Left ventricle myocardium inferior (tissue), 1 donor: Measurements from ENCODE around the gene GTPBP2. TPM values are rescaled to one million over a fixed set of nuclear protein-coding genes. Genes with fewer than 3 reads are reported as not detected.

ENCODE experiments used
- DNase-seq: peaks from one replicate; pipeline ENCODE4 v3.0.0-alpha.2; 2020
- H3K27ac ChIP-seq: fragments of 200-600 bp; replicated peaks from 2 replicates; pipeline ENCODE4 v1.8.0; 2021
- H3K27me3 ChIP-seq: fragments of 200-600 bp; 2 replicates; pipeline ENCODE4 v1.8.0; 2021; ENCODE audit warnings: low read depth
- H3K36me3 ChIP-seq: fragments of 200-600 bp; 2 replicates; pipeline ENCODE4 v1.8.0; 2021
- H3K4me1 ChIP-seq: fragments of 200-600 bp; 2 replicates; pipeline ENCODE4 v1.8.0; 2021
- H3K4me3 ChIP-seq: fragments of 200-600 bp; 2 replicates; pipeline ENCODE4 v1.8.0; 2021; ENCODE audit warnings: mild to moderate bottlenecking, moderate library complexity
- H3K9me3 ChIP-seq: fragments of 200-600 bp; replicated peaks from 2 replicates; pipeline ENCODE4 v1.8.0; 2021
- CTCF ChIP-seq: fragments of 200-600 bp; IDR thresholded peaks from 2 replicates; pipeline ENCODE4 v1.8.0; 2021; ENCODE audit warnings: antibody characterized with exemption, mild to moderate bottlenecking, borderline replicate concordance
- intact Hi-C: fragments of 100-400 bp; cut with micrococcal nuclease; formaldehyde crosslinking; loops from one replicate; pipeline ENCODE4 v1.11.0; 2022
- total RNA-seq: library from RNA; stranded (reverse); fragmentation: NEBNext Ultra II Directional; extraction: Animal tissue kit (Norgen Biotek cat#: 25700); gene quantifications from one replicate; pipeline ENCODE4 v1.2.1, GENCODE V29; 2021
- donor health status: DM: no; HTN: yes; CAD: no; lungs with severe emphysema.

The GTPBP2 gene
- total RNA-seq, 1 donor from 2014 or later, result 27.1 TPM

GRCh38 chr6:43588194-43588593 lies 40.9 kb downstream of the GTPBP2 start:
- Histone ChIP-seq H3K4me1 (no peaks in the 10 kb centered on the region), H3K27ac (no peak overlapping the region), H3K4me3 (no peak overlapping the region), H3K27me3 (no peaks in the 10 kb centered on the region), H3K36me3 (peaks cover 81% of the 10 kb centered on the region), H3K9me3 (no peaks in the 10 kb centered on the region)
- intact Hi-C loops, result no loop called here
- TF ChIP-seq CTCF, result no peak
- no peak for DNase-seq

GRCh38 chr6:43584892-43585570 lies 44.0 kb downstream of the GTPBP2 start:
- no peak for TF ChIP-seq CTCF
- DNase-seq, result no peak
- H3K27me3 ChIP-seq, result no peaks in the 10 kb centered on the region
- peaks cover 72% of the 10 kb centered on the region for H3K36me3 ChIP-seq
- H3K4me3 ChIP-seq, result no peak overlapping the region
- no peaks in the 10 kb centered on the region for H3K4me1 ChIP-seq
- no peaks in the 10 kb centered on the region for H3K9me3 ChIP-seq
- intact Hi-C loops, result no loop called here
- H3K27ac ChIP-seq, result no peak overlapping the region

- no peak overlapping the region for H3K4me3 ChIP-seq
- no peak for TF ChIP-seq CTCF
- H3K9me3 ChIP-seq, result no peaks in the 10 kb centered on the region
- H3K27me3 ChIP-seq, result no peaks in the 10 kb centered on the region
- peaks cover 54% of the 10 kb centered on the region for H3K36me3 ChIP-seq
- DNase-seq, result no peak
- intact Hi-C loops, result no loop called here
- H3K4me1 ChIP-seq, result peaks cover 17% of the 10 kb centered on the region
- H3K27ac ChIP-seq, result no peak overlapping the region
These were observed 46.2 kb downstream of the GTPBP2 start for GRCh38 chr6:43582911-43583310.

GRCh38 chr6:43579171-43579570 lies 49.9 kb downstream of the GTPBP2 start:
- peak overlapping the region; percentile 11 for H3K27ac ChIP-seq
- DNase-seq, result no peak
- intact Hi-C loops, result no loop called here
- H3K36me3 ChIP-seq, result peaks cover 20% of the 10 kb centered on the region
- no peaks in the 10 kb centered on the region for H3K9me3 ChIP-seq
- no peak for TF ChIP-seq CTCF
- no peaks in the 10 kb centered on the region for H3K27me3 ChIP-seq
- peaks cover 52% of the 10 kb centered on the region for H3K4me1 ChIP-seq
- no peak overlapping the region for H3K4me3 ChIP-seq

- H3K9me3 ChIP-seq, result no peaks in the 10 kb centered on the region
- intact Hi-C loops, result no loop called here
- TF ChIP-seq CTCF, result no peak
- H3K36me3 ChIP-seq, result peaks cover 16% of the 10 kb centered on the region
- no peaks in the 10 kb centered on the region for H3K27me3 ChIP-seq
- peaks cover 52% of the 10 kb centered on the region for H3K4me1 ChIP-seq
- H3K27ac ChIP-seq, result peak overlapping the region; percentile 11
- no peak overlapping the region for H3K4me3 ChIP-seq
- no peak for DNase-seq
These were observed 50.3 kb downstream of the GTPBP2 start for GRCh38 chr6:43578748-43579147.
